ENCODE measurements around the gene HDAC8.
"Not testable (repeated sequence)": the region's sequence is repeated elsewhere in the genome, so short reads cannot be mapped to it uniquely, and the experiment has no call there.

The HDAC8 gene

DNA sequence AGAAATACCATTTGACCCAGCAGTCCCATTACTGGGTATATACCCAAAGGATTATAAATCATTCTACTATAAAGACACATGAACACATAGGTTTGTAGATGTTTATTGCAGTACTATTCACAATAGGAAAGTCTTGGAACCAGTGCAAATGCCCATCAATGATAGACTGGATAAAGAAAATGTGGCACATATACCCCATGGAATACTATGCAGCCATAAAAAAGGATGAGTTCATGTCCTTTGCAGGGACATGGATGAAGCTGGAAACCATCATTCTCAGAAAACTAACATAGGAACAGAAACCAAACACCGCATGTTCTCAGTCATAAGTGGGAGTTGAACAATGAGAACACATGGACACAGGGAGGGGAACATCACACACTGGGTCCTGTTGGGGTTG is 123.6 kb downstream of the HDAC8 start:
- not testable (repeated sequence) for DNase-seq

DNA sequence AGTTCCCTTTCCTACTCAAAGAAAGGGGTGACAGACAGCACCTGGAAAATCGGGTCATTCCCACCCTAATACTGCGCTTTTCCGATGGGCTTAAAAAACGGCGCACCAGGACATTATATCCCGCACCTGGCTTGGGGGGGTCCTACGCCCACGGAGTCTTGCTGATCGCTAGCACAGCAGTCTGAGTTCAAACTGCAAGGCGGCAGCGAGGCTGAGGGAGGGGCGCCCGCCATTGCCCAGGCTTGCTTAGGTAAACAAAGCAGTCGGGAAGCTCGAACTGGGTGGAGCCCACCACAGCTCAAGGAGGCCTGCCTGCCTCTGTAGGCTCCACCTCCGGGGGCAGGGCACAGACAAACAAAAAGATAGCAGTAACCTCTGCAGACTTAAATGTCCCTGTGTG is 131.9 kb downstream of the HDAC8 start:
- DNase-seq, result not testable (repeated sequence)

DNA sequence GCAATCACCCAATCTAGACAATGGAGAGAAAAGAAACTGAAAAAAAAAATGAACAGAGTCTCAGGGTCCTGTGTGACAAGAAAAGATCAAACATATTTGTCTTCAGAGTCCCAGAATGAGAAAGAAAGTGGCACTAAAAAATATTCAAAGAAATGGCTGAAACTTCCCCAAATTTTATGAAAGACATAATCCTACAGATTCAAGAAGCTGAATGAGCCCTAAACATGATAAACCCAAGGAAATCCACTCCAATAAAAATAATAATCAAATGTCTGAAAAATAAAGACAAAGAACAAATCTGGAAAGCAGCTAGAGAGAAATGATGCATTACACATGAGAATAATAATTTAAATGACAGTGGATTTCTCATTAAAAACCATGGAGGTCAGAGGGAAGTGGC is 136.6 kb downstream of the HDAC8 start:
- DNase-seq, result no peak

DNA sequence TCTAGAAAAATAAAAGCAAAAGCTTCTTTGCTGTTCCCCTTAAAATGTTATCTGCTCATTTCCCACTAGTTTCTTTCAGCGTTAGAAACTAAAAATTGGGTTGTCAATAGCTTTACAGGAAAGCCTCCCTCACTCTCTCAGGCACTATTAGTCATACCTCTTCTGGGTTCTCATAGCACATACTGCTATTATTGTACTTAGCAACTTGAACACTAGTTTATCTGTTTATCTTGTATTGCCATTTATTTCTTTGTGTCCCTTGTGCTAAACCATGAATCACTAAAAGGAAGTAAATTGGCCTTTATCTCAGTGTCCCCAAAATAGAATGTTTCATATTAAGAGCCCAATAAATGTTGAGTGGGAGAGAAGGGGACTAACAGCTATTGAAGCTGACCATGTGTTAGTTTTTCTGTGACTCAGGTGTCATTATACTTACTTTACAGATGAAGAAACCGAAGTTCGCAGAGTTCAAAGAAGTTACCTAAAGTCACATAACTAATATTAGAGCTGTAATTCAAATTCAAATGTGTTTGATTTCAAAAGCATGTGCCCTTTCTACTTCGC is 142.2 kb downstream of the HDAC8 start:
- no peak for DNase-seq

DNA sequence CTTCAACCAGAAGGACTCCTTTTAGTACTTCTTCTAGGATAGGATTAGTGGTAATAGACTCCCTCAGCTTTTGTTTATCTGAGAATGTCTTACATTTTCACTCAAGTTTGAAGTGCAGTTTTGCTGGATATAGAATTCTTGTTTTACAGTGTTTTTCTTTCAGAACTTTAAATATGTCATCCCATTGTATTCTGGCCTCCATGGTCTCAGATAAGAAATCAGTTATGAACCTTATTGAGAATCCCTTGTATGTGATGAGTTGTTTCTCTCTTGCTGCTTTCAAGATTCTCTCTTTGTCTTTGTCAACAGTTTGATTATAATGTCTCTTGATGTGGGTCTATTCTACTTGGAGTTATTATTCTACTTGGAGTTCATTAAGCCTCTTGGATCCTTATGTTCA is 150.8 kb downstream of the HDAC8 start:
- no peak for DNase-seq

DNA sequence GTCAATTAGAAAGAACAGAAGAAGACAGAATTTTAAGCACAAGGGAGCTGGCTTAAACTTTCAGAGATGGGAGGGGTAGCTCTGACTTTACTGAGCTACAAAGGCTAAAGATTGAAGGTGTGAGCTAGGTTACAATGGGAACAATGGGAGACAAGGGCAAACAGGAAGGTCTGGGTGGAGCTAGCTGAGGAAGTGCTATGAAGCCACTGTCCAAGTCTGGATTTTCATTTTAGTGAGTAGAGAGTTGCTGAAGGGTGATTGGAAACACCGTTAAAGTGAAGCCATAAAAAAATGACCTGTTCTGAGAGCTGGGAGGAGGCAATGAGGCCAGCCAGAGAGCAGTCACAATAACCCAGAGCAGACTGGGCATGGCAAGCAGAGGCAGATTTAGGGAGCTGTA is 162.7 kb downstream of the HDAC8 start:
- no peak for DNase-seq

DNA sequence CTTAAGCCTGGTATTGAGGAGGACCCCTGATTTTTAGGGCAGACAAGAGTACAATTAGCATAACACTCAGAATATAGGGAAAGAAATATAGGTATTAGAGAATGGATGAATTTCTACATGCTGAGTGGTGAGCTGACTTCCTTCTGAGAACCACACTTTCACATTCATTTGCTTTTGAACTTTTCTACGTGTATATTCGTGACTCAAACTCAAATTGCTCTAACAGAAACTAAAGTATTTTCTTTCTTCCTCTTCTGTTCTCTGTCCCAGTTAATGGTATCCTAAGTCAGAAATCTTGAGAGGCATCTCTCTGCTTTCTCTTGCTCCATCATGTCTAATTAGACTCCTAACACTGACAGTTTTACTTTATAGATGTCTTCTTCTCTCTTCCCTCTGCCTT is 163.8 kb downstream of the HDAC8 start:
- no peak for DNase-seq

DNA sequence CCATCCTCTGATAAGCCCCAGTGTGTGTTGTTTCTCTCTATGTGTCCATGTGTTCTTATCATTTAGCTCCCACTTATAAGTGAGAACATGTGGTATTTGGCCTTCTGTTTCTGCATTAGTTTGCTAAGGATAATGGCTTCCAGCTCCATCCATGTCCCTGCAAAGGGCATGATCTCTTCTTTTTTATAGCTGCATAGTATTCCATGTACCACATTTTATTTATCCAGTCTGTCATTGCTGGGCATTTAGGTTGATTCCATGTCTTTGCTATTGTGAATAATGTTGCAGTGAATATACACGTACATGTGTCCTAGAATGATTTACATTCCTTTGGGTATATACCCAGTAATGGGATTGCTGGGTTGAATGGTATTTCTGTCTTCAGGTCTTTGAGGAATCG is 167.5 kb downstream of the HDAC8 start:
- not testable (repeated sequence) for DNase-seq

DNA sequence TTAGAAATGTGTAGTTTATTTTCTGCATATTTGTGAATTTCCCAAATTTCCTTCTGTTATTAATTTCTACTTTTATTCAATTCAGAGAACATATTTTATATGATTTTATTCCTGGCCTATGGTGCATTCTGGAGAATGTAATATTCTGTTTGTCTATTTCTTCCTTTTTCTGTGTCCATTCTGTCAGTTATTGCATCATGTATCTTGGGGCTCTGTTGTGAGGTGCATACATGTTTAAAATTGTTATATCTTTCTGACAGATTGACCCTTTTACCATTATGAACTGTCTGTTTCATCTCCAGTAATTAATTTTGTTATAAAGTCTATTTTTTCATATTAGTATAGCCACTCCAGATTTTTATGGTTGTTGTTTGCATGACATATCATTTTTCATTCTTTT is 170.0 kb downstream of the HDAC8 start:
- DNase-seq, result no peak

DNA sequence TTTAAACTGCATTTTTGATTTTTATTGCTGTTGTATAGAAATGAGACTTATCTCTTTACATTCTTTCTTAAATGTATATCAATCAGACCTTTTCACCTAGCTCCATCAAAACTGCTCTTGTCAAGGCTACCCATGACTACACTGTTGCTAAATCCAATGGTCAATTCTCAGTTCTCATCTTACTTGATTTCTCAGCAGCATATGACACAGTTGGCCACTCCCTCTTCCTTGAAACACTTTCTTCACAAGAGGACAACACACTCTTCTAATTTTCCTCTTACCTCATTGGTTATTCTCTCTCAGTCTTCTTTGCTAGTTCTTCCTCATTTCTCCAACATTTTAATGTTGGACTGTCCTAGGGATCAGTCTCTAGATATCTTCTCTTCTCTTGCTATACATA is 172.8 kb downstream of the HDAC8 start:
- no peak for DNase-seq

DNA sequence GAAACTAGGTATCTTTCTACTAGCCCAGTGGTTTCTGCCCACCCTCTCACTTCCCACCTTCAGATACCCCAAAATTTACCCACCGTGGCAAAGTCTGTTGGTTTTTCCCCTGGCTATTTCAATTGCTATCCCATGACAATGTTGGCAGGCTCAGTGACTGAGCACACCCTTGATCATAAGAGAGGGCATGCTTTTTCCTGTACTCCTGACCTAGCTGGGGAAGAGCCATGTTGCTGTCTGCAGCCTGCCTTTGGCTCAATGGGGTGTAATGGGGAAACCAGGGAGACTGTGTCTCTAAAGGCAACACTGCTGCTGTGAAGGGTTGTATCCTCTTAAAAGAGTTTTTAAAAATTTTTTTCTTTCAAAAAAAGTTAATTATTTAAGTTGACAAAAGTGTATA is 176.5 kb downstream of the HDAC8 start:
- DNase-seq, result no peak

DNA sequence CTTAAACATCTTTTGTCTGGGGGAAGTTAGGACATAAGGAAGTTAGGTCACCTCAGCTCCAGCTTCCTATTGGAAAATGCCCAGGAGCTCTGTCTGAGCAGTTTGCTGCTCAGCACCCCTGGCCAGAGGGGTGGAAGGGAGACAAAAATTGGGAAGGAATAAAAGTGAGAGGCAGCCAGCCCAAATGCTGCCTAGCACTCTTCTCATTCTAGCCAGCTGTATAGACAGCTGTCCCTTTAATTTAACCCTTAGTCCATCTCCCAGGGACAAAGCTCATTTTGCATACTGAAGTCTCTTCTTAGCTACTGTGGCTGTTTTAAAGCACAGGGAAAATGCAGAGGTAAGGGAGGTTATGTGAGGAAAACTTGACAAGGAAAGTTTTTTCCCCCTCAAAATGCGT is 177.4 kb downstream of the HDAC8 start:
- no peak for DNase-seq

DNA sequence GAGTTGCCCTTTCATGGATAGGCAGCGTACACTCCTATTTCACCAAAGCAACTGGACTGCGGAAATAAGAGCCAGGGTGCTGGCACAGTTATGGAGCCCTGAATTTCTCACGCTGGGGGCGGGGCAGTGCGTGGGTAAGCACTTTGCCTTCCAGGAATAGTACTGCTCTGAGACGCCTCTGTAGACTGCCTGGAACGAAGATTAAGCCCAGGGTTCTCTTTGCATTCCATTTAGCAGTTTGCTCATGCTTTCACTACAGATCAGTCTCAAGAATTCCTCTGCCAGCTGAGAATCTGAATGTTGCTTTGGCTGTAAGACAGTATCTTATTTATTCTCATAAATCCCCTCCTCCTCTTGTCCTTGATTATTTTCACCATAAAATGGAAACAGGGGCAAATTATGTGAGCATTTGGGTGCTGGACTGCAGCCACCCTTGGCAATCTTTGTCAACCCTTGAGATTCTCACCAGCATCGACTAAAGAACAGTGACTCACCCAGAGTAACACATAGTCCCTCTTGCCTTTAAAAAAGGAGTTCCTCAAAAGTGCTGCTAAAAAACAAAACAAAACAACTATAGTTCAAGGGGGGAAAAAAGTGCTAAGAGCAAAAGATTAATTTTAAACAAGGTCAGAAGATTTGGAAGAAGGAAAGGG is 178.0 kb downstream of the HDAC8 start:
- DNase-seq, result peak; percentile 7

DNA sequence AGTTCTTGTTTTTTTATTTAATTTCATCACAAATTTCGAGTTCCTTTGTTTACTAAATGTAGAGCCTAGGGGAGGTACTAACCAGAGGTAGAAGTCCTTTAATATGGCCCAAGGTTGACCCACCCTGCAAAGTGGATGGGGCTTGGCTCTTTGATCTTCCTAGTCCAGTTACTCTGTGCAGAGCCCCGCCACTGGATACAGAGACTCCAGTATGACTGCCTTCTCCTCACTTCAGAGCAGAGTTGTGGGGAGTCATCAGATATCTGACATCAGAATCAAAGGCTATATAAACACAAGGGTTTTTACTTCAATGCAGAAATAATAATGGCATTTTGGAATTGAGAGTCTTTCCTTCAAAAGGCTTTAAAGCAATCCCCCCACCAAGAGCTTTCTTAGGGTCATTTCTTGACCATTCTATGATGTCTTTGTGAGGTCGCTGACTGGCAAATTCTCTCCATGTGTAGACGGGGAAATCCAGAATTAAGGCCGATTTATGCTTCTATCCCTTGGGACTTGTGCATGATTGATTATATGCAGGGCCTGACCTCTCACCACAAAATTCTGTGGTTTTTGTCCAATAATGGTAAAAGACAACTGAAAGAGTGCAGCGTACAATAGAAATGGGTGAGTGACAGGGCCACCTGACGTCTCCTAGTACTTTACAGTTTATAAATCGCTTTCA is 178.7 kb downstream of the HDAC8 start:
- no peak for DNase-seq

DNA sequence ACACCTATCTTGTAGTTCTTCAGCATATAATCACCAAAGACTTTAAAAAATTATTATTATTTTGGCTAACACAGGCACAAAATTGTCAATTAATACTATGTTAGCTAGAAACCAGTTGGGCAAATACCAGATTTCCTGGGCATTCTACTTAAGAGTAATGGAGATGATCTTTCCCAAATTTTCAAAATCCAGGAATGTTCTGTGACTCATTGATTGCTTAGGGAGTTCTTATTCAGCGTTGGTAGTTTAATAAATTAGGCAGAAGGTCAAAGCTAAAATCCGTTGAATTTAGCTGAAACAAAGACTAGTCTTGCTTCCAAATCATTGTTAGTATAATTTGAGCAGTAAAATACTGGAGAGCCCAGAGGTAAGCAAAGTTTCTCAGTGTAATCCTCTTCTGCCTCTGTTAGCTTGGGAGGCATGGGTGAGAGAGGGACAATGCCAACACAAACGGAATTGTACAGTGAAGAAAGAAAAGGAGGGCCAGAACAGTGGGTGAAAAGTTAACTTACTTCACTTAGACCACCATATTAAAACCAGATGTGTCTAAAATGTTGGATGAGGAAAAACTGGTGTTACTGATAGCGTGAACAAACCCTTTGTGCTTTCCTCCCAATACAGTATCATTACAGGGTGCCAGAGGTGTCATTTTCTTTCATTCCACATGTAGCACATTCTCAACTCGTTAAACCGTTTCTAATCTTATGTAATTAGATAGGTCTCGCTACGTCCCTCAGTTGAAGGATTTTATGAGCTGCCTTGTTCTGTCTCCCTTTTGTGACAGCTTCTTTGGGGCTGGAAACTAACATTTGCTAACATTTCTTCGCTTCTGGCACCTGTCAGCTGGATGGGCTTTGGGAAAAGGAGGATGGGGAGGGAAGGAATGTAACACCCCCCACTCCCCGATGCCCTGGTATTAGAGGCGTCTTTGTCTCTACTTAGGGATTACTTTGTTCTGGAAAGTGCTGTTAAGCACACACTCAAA is 179.5 kb downstream of the HDAC8 start:
- no peak for DNase-seq

DNA sequence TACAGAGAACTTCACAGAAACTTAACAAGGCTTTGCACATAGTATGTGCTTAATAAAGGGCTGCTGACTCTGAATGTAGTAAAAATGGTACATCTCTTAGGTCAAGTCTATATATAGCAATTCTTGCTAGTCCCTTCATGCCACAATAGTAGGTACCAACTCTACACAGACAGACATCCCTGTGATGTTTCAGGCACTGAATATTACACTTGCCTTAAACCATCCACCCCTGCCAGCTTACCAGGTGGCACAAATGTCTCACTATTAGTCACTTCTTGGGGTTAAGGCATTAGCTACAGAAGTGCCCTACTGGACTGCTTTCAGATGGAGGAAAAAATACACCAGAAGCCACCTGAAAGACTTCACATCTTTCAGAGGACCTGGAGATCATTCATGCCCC is 180.6 kb downstream of the HDAC8 start:
- DNase-seq, result no peak

DNA sequence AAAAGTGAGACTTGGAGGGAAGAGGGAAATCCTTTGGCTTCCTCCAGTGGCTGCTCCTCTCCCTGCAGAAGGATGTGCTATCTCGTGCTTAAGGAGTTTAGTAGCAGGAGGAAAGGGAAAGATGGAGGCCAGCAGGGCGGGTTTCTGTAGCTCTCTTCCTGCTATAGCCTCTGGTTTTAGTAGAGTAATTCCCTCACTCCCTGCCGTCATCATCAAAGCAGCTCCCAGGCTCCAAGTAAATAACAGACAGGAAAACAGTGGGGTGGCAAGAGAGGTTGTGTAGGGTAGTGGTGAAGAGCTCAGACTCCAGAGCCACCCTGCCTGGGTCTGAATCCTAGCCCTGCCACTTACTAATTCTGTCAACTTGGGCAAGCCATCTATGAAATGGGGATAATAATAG is 185.4 kb downstream of the HDAC8 start:
- no peak for DNase-seq

DNA sequence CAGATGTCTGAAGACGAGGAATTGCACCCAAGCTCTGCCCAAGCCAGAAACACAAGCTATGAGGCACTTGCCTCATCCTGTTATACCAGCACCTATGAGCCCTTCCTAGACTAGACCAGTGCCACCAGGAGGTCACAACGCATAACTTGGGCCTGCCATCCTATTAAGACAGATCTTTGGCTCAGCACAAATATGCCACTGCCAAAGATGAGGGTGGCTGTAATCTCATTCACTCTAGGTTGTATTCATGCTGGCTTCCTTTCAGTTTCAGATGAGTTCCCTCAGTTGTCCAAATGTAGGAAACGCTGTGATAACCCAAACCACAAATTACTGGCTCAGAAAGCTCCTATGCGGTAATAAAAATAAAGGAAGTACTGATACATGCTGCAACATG is 190.4 kb downstream of the HDAC8 start:
- DNase-seq, result no peak

DNA sequence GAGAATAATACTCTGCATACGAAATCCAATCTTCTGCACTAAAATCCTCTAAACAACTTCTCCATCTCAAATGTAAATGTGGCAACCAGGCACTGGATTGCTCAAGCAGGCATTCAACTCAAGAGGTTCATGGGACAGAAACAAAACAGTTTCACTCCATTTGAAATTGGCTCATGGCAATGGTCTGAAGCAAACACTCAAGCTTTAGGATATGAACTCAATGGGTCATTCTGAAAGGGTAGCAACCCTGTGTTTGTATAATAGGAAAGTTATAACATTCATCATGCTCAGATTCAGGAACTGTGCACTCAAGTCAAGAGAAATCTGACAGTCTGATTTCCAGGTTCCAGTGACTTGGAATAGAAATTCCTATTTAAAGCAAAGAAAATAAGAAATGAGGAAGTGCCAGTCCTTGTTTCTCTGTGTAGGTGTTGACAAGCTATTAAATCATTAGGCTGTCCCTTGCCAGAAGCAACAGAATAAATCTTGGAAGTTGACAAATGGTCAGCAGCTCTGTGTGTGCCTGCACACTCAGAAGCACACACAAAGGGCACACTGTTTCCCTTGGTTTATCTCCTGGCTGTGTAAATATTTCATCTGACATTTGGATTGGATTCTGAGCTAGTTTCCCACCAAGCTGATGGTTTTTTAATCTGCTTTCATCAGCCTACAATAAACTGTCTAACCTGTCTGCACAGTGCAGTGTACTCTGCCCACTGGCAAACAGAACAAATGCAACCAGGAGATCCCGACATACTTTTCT is 191.0 kb downstream of the HDAC8 start:
- DNase-seq, result no peak

DNA sequence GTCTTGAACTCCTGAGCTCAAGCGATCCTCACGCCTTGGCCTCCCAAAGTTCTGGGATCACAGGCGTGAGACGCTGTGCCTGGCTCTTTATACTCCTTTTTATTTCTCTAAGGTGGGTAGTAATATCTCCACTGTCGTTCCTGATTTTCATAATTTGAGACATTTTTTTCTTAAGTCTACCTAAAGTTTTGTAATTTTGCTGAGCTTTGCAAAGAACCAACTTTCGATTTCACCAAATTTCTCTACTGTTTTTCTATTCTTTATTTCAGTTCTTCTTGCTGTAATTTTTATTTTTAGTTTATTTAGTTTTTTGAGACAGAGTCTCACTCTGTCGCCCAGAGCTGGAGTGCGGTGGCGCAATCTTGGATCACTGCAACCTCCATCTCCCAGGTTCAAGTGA is 196.5 kb downstream of the HDAC8 start:
- no peak for DNase-seq

DNA sequence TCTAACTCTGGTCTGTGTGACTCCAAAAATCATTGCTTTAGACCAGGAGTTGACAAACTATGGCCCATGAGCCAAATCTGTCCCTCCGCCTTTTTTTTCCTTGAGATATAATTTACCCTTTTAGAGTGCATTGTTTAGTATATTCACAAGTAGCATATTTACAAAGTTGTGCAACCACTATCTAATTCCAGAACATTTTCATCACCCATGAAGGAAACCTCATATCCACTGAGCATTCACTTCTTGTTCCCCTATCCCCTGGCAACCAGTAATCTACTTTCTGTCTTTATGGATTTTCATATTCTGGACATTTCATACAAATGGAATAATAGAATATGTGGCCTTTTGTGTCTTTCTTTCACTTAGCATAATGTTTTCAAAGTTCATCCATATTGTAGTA is 199.5 kb downstream of the HDAC8 start:
- no peak for DNase-seq

DNA sequence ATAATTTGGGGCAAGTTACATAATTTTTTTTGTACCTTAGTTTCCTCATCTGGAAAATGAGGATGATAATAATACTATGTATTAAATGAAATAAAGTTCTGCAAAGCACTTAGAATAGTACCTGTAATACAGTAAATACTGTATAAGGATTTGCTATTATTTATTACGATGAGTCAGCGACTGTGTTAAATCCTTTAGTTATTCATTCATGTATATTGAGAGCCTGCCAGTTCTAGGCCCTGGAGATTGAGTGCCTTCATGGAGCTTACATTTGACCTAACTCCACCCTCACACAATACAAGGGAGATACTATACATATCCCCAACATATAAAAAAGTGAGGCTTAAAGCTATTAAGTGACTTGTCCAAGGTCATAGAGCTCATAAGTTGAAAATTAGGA is 199.9 kb downstream of the HDAC8 start:
- DNase-seq, result no peak

DNA sequence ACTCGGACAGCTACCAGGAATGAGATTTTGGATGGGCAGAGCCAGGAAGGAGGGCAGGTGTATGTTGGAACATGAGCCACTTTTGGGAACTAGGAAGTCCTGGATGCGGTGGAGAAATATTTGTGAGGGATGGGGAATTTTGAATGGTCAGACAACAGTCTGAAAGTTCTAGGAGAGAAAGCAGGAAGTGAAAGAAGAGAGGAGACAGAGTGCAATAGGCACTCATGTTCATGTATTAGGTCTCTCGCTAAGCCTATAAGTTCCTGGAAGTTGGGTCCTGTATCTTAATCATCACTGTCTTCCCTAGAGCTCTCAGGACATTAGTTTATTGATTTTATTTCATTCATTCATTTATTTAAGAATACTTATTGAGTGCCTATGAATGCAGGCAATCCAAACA is 201.2 kb downstream of the HDAC8 start:
- no peak for DNase-seq

All from EL (cell line).